Pulmonary artery endothelial cell (primary cell): Measurements from ENCODE around the gene CCDC60. TPM values are rescaled to one million over a fixed set of nuclear protein-coding genes. Genes with fewer than 3 reads are reported as not detected.
"Not testable (repeated sequence)": the region's sequence is repeated elsewhere in the genome, so short reads cannot be mapped to it uniquely, and the experiment has no call there.

Source experiments
- DNase-seq: peaks from one replicate; pipeline ENCODE4 v3.0.0-alpha.2; 2011; ENCODE audit warnings: low read depth, low spot score
- total RNA-seq: library from RNA; depleted of rRNA; stranded (reverse); fragments of >200 nt; gene quantifications from 2 replicates; pipeline ENCODE4 v1.2.3, GENCODE V29; 2014

Gene CCDC60
- total RNA-seq, 1 donor from 2014 or later = not detected

- no peak for DNase-seq
These were observed 4.2 kb downstream of the CCDC60 start for GRCh38 chr12:119338593-119339363.

GRCh38 chr12:119340578-119340977 lies 6.0 kb downstream of the CCDC60 start:
- DNase-seq = no peak

- DNase-seq = no peak
These were observed 6.5 kb downstream of the CCDC60 start for GRCh38 chr12:119341020-119341419.

GRCh38 chr12:119341988-119342387 lies 7.5 kb downstream of the CCDC60 start:
- DNase-seq = no peak

- no peak for DNase-seq
These were observed 8.6 kb downstream of the CCDC60 start for GRCh38 chr12:119343130-119343529.

- DNase-seq = no peak
These were observed 19.6 kb downstream of the CCDC60 start for GRCh38 chr12:119354172-119354571.

- DNase-seq = not testable (repeated sequence)
These were observed 25.8 kb downstream of the CCDC60 start for GRCh38 chr12:119360366-119360765.

- DNase-seq = no peak
These were observed 28.5 kb downstream of the CCDC60 start for GRCh38 chr12:119363037-119363436.

GRCh38 chr12:119363490-119363889 lies 29.0 kb downstream of the CCDC60 start:
- DNase-seq = no peak

- DNase-seq = no peak
These were observed 30.9 kb downstream of the CCDC60 start for GRCh38 chr12:119365451-119365850.

- no peak for DNase-seq
These were observed 31.5 kb downstream of the CCDC60 start for GRCh38 chr12:119366007-119366406.

- no peak for DNase-seq
These were observed 34.6 kb downstream of the CCDC60 start for GRCh38 chr12:119369161-119369560.

- DNase-seq = no peak
These were observed 35.5 kb downstream of the CCDC60 start for GRCh38 chr12:119369907-119370546.

GRCh38 chr12:119372540-119372939 lies 38.0 kb downstream of the CCDC60 start:
- no peak for DNase-seq

- no peak for DNase-seq
These were observed 38.5 kb downstream of the CCDC60 start for GRCh38 chr12:119373001-119373400.

- no peak for DNase-seq
These were observed 39.1 kb downstream of the CCDC60 start for GRCh38 chr12:119373666-119374065.

- DNase-seq = no peak
These were observed 40.1 kb downstream of the CCDC60 start for GRCh38 chr12:119374635-119375034.

GRCh38 chr12:119375075-119375882 lies 40.8 kb downstream of the CCDC60 start:
- DNase-seq = no peak

- DNase-seq = no peak
These were observed 41.3 kb downstream of the CCDC60 start for GRCh38 chr12:119375883-119376190.

GRCh38 chr12:119378903-119379302 lies 44.4 kb downstream of the CCDC60 start:
- no peak for DNase-seq

- no peak for DNase-seq
These were observed 47.1 kb downstream of the CCDC60 start for GRCh38 chr12:119381471-119382235.

- no peak for DNase-seq
These were observed 48.7 kb downstream of the CCDC60 start for GRCh38 chr12:119383206-119383605.
